Thyroid gland (tissue), 4 donors: Measurements from ENCODE around the gene MRPS7. TPM values are rescaled to one million over a fixed set of nuclear protein-coding genes. Genes with fewer than 3 reads are reported as not detected.

Experiments
- DNase-seq, 2 donors: peaks; one replicate each; pipeline ENCODE4 v3.0.0-alpha.2; 2019
- H3K27ac ChIP-seq, 3 donors: fragments of 200-600 bp; sonication (generic); 1 replicate in 2 of 3; 2 replicates in 1 of 3; pipeline ENCODE4 v1.5.1; 2016 to 2019; ENCODE audit warnings: mild to moderate bottlenecking in 1 of 3, moderate library complexity in 1 of 3
- H3K27me3 ChIP-seq: fragments of 200-600 bp; sonication (generic); one replicate; pipeline ENCODE4 v1.5.1; 2019
- H3K36me3 ChIP-seq, 2 donors: fragments of 200-600 bp; sonication (generic); one replicate each; pipeline ENCODE4 v1.5.1; 2016 to 2019
- H3K4me1 ChIP-seq, 2 donors: fragments of 200-600 bp; sonication (generic); one replicate each; pipeline ENCODE4 v1.5.1; 2017 to 2019
- H3K4me3 ChIP-seq, 3 donors: fragments of 200-600 bp; sonication (generic); replicated peaks in 1 of 3; 1 replicate in 2 of 3; 2 replicates in 1 of 3; pipeline ENCODE4 v1.5.1; 2016; ENCODE audit warnings: mild to moderate bottlenecking in 1 of 3
- H3K9me3 ChIP-seq: fragments of 200-600 bp; sonication (generic); one replicate; pipeline ENCODE4 v1.5.1; 2017
- CTCF ChIP-seq, 6 experiments: fragments of 200-600 bp in 3 of 6; fragments of 450-650 bp in 3 of 6; sonication (generic) in 3 of 6; IDR thresholded peaks; one replicate each; pipeline ENCODE4 v1.5.1; 2016 to 2019; ENCODE audit warnings: antibody characterized with exemption in 6 of 6, mild to moderate bottlenecking in 2 of 6, inconsistent platforms in 1 of 6, moderate library complexity in 1 of 6
- POLR2A ChIP-seq, 2 donors: fragments of 450-650 bp; IDR thresholded peaks; one replicate each; pipeline ENCODE4 v1.6.1; 2017; ENCODE audit warnings: antibody characterized with exemption in 2 of 2, mild to moderate bottlenecking in 2 of 2, moderate library complexity in 1 of 2
- WGBS, 2 donors: methylation state at CpG; one replicate each; pipeline ENCODE4 v1.1.5; 2017; 5-methylcytosine and 5-hydroxymethylcytosine counted together
- intact Hi-C: fragments of 100-400 bp; cut with DNase I; formaldehyde crosslinking; loops from one replicate; pipeline ENCODE4 v1.15.1; 2023
- total RNA-seq, 4 donors: library from RNA; depleted of rRNA; stranded (reverse); fragments of >200 nt; gene quantifications; one replicate each; pipeline ENCODE4 v1.2.3, GENCODE V29; 2016

Gene MRPS7
- total RNA-seq, 4 donors from 2014 or later: 29.9 to 59.4 (median 41.0) TPM

- Histone ChIP-seq H3K9me3 (no peaks in the 10 kb centered on the region), H3K27me3 (no peaks in the 10 kb centered on the region), H3K36me3 (no peaks in the 10 kb centered on the region), H3K27ac (no peak overlapping the region), H3K4me3 (no peak overlapping the region), H3K4me1 (peaks cover 0 to 5% of the 10 kb centered on the region in 2 donors)
- TF ChIP-seq POLR2A (IDR thresholded peaks at IDR 0.05) (no peak), CTCF (IDR thresholded peaks at IDR 0.05) (no peak)
- no peak for DNase-seq
- intact Hi-C loops: no loop called here
- 83 to 87% methylated on average over 14 of the region's 14 CpGs for WGBS, 2 donors
Observed at GRCh38 chr17:75313941-75314551, 52.4 kb downstream of the MRPS7 start.

DNA sequence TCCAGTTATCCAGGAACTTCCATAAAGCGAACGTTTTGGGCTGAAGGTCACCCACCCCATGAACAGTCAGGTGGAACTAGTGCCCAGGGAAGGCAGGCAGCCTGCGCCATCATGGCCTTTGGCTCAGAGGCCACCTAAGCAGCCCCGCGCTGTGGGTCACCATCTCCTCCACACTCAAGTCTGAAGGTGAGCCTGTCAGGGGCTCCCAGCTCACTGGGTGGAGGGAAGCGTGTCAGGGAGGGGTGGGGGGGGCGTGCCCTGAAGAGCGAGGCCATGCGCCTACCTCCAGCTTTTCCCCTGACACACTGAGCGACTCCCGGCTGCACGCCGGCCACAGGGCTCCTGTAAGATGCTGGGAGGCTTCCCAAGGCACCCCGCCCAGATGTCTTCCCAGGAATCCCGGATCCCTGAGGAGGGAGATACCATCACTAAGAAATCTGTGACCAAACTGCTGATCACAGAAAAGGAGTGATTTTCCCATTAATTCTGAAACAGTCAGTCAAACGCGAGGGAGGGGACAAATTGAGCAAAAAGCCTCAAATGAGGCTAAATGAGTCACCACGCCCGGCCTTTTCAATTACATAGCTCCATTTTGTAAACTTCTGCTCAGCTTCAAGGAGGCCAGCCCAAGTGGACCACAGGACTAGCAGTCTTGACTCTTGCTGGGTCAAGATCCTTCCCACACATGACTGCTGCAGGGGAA lies 54.0 kb downstream of the MRPS7 start:
- WGBS, 2 donors: 84 to 85% methylated on average over 16 to 19 of the region's 19 CpGs
- no peak overlapping the region for H3K4me3 ChIP-seq
- no peak for TF ChIP-seq POLR2A (IDR thresholded peaks at IDR 0.05)
- no peak for TF ChIP-seq CTCF (IDR thresholded peaks at IDR 0.05)
- H3K27ac ChIP-seq: no peak overlapping the region
- no peaks in the 10 kb centered on the region for H3K27me3 ChIP-seq
- intact Hi-C loops: no loop called here
- no peaks in the 10 kb centered on the region for H3K4me1 ChIP-seq
- DNase-seq: no peak
- H3K9me3 ChIP-seq: no peaks in the 10 kb centered on the region
- peaks cover 8 to 12% of the 10 kb centered on the region in 2 donors for H3K36me3 ChIP-seq

Other genes with a start within 250 kb of the MRPS7 start
- 10 to 100 TPM; 37.8 to 55.1 (median 49.7) TPM for gene MRPL58, start 249.2 kb upstream of the MRPS7 start, total RNA-seq
- gene ATP5PD, start 214.9 kb upstream of the MRPS7 start, total RNA-seq: 100 to 1,000 TPM; 172 to 408 (median 330) TPM
- gene KCTD2, start 214.7 kb upstream of the MRPS7 start, total RNA-seq: 10 to 100 TPM; 33.6 to 48.6 (median 41.7) TPM
- 10 to 100 TPM; 24.1 to 40.3 (median 27.6) TPM for gene SLC16A5, start 173.9 kb upstream of the MRPS7 start, total RNA-seq
- 10 to 100 TPM in 2 of 4 donors, 1 to 10 TPM in 2; 8.7 to 13.1 (median 10.5) TPM for gene ARMC7, start 151.9 kb upstream of the MRPS7 start, total RNA-seq
- 100 to 1,000 TPM in 3 of 4 donors, 10 to 100 TPM in 1; 84.7 to 203 (median 107) TPM for gene NT5C, start 130.1 kb upstream of the MRPS7 start, total RNA-seq
- gene JPT1, start 107.4 kb upstream of the MRPS7 start, total RNA-seq: 10 to 100 TPM; 15.1 to 23.4 (median 17.7) TPM
- gene SUMO2, start 78.9 kb upstream of the MRPS7 start, total RNA-seq: 100 to 1,000 TPM in 1 of 4 donors, 10 to 100 TPM in 3; 61.9 to 100 (median 82.1) TPM
- gene NUP85, start 56.2 kb upstream of the MRPS7 start, total RNA-seq: 10 to 100 TPM; 24.7 to 31.7 (median 27.1) TPM
- 10 to 100 TPM; 22.5 to 38.4 (median 24.1) TPM for gene GGA3, start 273 bp upstream of the MRPS7 start, total RNA-seq
- gene MIF4GD, start 9.4 kb downstream of the MRPS7 start, total RNA-seq: 10 to 100 TPM; 17.7 to 31.1 (median 23.0) TPM
- 10 to 100 TPM in 3 of 4 donors, 1 to 10 TPM in 1; 2.1 to 14.3 (median 12.7) TPM for gene SLC25A19, start 27.6 kb downstream of the MRPS7 start, total RNA-seq
- 100 to 1,000 TPM in 2 of 4 donors, 10 to 100 TPM in 2; 65.8 to 101 (median 97.3) TPM for gene GRB2, start 143.8 kb downstream of the MRPS7 start, total RNA-seq
- 100 to 1,000 TPM in 1 of 4 donors, 10 to 100 TPM in 3; 52.1 to 116 (median 92.7) TPM for gene TMEM94, start 194.8 kb downstream of the MRPS7 start, total RNA-seq